Sigmoid colon (tissue), 7 donors: ENCODE measurements around the gene CACHD1. TPM values are rescaled to one million over a fixed set of nuclear protein-coding genes. Genes with fewer than 3 reads are reported as not detected.
"Not testable (repeated sequence)": the region's sequence is repeated elsewhere in the genome, so short reads cannot be mapped to it uniquely, and the experiment has no call there.

Experiments used
- DNase-seq: peaks from one replicate; pipeline ENCODE4 v3.0.0-alpha.2; 2019
- H3K27ac ChIP-seq, 4 donors: fragments of 200-600 bp; sonication (generic); one replicate each; pipeline ENCODE4 v1.5.1; 2016 to 2019; ENCODE audit warnings: mild to moderate bottlenecking in 1 of 4
- H3K27me3 ChIP-seq, 3 donors: fragments of 200-600 bp; sonication (generic); one replicate each; pipeline ENCODE4 v1.5.1; 2019; ENCODE audit warnings: mild to moderate bottlenecking in 1 of 3
- H3K36me3 ChIP-seq, 4 donors: fragments of 200-600 bp; sonication (generic); one replicate each; pipeline ENCODE4 v1.5.1; 2016 to 2019
- H3K4me1 ChIP-seq, 4 donors: fragments of 200-600 bp; sonication (generic); one replicate each; pipeline ENCODE4 v1.5.1; 2017 to 2019
- H3K4me3 ChIP-seq, 4 donors: fragments of 200-600 bp; sonication (generic); one replicate each; pipeline ENCODE4 v1.5.1; 2017 to 2019; ENCODE audit warnings: mild to moderate bottlenecking in 2 of 4, moderate library complexity in 1 of 4
- H3K9me3 ChIP-seq, 4 donors: fragments of 200-600 bp in 3 of 4; sonication (generic) in 3 of 4; one replicate each; pipeline versions ENCODE4 v1.5.1 to v1.6.1; 2013 to 2019
- EP300 ChIP-seq, 4 donors: sonication (generic); formaldehyde crosslinking; IDR thresholded peaks; one replicate each; pipeline ENCODE4 v1.6.1; 2017; ENCODE audit warnings: antibody characterized with exemption in 4 of 4
- POLR2A ChIP-seq, 2 donors: fragments of 450-650 bp; IDR thresholded peaks; one replicate each; pipeline ENCODE4 v1.6.1; 2016; ENCODE audit warnings: antibody characterized with exemption in 2 of 2, mild to moderate bottlenecking in 2 of 2, moderate library complexity in 2 of 2
- POLR2AphosphoS5 ChIP-seq, 4 donors: sonication (generic); formaldehyde crosslinking; IDR thresholded peaks; one replicate each; pipeline ENCODE4 v1.6.1; 2017; ENCODE audit warnings: antibody characterized with exemption in 4 of 4
- WGBS, 2 donors: extraction: QIAGEN DNeasy Blood & Tissue Kit; methylation state at CpG; one replicate each; pipeline ENCODE4 v1.1.7; 2013; 5-methylcytosine and 5-hydroxymethylcytosine counted together
- intact Hi-C: fragments of 100-400 bp; cut with DNase I; formaldehyde crosslinking; loops from one replicate; pipeline ENCODE4 v1.15.1; 2023
- polyA plus RNA-seq, 3 donors: library from polyadenylated mRNA; stranded (reverse); fragments of 200-250 nt; gene quantifications; one replicate each; pipeline ENCODE4 v1.2.3, GENCODE V29; 2013
- total RNA-seq, 4 donors: library from RNA; depleted of rRNA; stranded (reverse); fragments of >200 nt; gene quantifications; one replicate each; pipeline ENCODE4 v1.1.0, GENCODE V29; 2016
- TF ChIP-seq, protein P1 (sequence below), 4 experiments: fragments of 450-650 bp in 3 of 4; fragments of 200-600 bp in 1 of 4; IDR thresholded peaks; one replicate each; pipeline ENCODE4 v1.5.1; 2016 to 2019; ENCODE audit warnings: antibody characterized with exemption in 4 of 4, mild to moderate bottlenecking in 3 of 4, moderate library complexity in 2 of 4
- donor health status: healthy with polysubstance abuse.
- donor health status: Bipolar disorder and iron deficiency.
- donor health status: healthy.

Gene CACHD1
- total and polyA plus RNA-seq, 7 donors, result 0.23 to 7.1 (median 3.7) TPM

- H3K27ac ChIP-seq, result no peak overlapping the region
- intact Hi-C loops, result no loop called here
- H3K27me3 ChIP-seq, result no peaks in the 10 kb centered on the region
- no peak overlapping the region for H3K4me3 ChIP-seq
- DNase-seq, result no peak
- no peaks in the 10 kb centered on the region for H3K36me3 ChIP-seq
- 82 to 86% methylated on average over 8 of the region's 8 CpGs for WGBS, 2 donors
- no peaks in the 10 kb centered on the region for H3K4me1 ChIP-seq
- H3K9me3 ChIP-seq, result no peaks in the 10 kb centered on the region
- no peak for TF ChIP-seq EP300 (IDR thresholded peaks at IDR 0.05)
- no peak for TF ChIP-seq POLR2A (IDR thresholded peaks at IDR 0.05)
- TF ChIP-seq, protein P1, sequence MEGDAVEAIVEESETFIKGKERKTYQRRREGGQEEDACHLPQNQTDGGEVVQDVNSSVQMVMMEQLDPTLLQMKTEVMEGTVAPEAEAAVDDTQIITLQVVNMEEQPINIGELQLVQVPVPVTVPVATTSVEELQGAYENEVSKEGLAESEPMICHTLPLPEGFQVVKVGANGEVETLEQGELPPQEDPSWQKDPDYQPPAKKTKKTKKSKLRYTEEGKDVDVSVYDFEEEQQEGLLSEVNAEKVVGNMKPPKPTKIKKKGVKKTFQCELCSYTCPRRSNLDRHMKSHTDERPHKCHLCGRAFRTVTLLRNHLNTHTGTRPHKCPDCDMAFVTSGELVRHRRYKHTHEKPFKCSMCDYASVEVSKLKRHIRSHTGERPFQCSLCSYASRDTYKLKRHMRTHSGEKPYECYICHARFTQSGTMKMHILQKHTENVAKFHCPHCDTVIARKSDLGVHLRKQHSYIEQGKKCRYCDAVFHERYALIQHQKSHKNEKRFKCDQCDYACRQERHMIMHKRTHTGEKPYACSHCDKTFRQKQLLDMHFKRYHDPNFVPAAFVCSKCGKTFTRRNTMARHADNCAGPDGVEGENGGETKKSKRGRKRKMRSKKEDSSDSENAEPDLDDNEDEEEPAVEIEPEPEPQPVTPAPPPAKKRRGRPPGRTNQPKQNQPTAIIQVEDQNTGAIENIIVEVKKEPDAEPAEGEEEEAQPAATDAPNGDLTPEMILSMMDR (IDR thresholded peaks at IDR 0.05), result no peak
- no peak for TF ChIP-seq POLR2AphosphoS5 (IDR thresholded peaks at IDR 0.05)
Observed at GRCh38 chr1:64699327-64699726, 229.4 kb downstream of the CACHD1 start.

DNA sequence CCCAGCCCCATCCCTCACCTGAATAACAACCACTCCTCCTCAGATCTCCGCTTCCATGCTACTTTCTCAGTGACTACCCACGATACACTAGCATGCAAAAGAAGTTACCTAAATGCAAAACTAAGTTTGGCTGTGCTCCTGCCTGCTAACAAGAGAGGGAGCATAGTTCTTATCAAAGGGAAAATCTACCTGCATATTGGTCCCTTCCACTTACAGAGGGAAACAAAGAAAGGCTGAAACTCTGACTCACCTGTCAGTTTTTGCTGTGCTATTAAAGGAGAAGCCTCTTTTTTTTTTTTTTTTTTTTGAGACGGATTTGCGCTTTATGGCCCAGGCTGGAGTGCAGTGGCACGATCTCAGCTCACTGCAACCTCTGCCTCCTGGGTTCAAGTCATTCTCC, 231.1 kb downstream of the CACHD1 start:
- Histone ChIP-seq H3K36me3 (no peaks in the 10 kb centered on the region), H3K4me1 (no peaks in the 10 kb centered on the region), H3K27me3 (no peaks in the 10 kb centered on the region), H3K4me3 (no peak overlapping the region), H3K27ac (no peak overlapping the region), H3K9me3 (no peaks in the 10 kb centered on the region)
- intact Hi-C loops, result no loop called here
- 73 to 84% methylated on average over 5 of the region's 5 CpGs for WGBS, 2 donors
- TF ChIP-seq EP300 (IDR thresholded peaks at IDR 0.05), result no peak
- TF ChIP-seq POLR2AphosphoS5 (IDR thresholded peaks at IDR 0.05), result no peak
- TF ChIP-seq POLR2A (IDR thresholded peaks at IDR 0.05), result no peak
- TF ChIP-seq, protein P1 (IDR thresholded peaks at IDR 0.05), result no peak
- DNase-seq, result no peak

- Histone ChIP-seq H3K9me3 (no peaks in the 10 kb centered on the region), H3K4me1 (no peaks in the 10 kb centered on the region), H3K4me3 (no peak overlapping the region), H3K36me3 (no peaks in the 10 kb centered on the region), H3K27ac (no peak overlapping the region), H3K27me3 (no peaks in the 10 kb centered on the region)
- 70 to 83% methylated on average over 2 of the region's 2 CpGs for WGBS, 2 donors
- intact Hi-C loops, result no loop called here
- DNase-seq, result no peak
- TF ChIP-seq POLR2AphosphoS5 (IDR thresholded peaks at IDR 0.05), result no peak
- TF ChIP-seq EP300 (IDR thresholded peaks at IDR 0.05), result no peak
- no peak for TF ChIP-seq POLR2A (IDR thresholded peaks at IDR 0.05)
- TF ChIP-seq, protein P1 (IDR thresholded peaks at IDR 0.05), result no peak
Observed at GRCh38 chr1:64701886-64702285, 232.0 kb downstream of the CACHD1 start.

DNA sequence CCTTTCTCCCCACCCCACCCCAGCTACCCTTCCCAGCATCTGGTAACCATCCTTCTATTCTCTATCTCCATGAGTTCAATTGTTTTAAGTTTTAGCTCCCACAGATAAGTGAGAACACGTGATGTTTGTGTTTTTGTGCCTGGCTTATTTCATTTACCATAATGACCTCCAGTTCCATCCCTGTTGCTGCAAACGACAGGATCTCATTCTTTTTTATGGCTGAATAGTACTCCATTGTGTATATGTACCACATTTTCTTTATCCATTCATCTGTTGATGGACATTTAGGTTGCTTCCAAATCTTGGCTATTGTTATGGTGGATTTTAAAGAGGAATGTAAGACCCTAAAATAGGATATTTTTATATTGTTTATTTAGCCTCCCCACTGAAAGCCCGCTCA, 232.7 kb downstream of the CACHD1 start:
- H3K4me3 ChIP-seq, H3K9me3 ChIP-seq, DNase-seq, intact Hi-C loops, H3K27ac ChIP-seq, H3K4me1 ChIP-seq, H3K36me3 ChIP-seq, H3K27me3 ChIP-seq: not testable (repeated sequence)
- WGBS, 2 donors, result 85 to 91% methylated on average over 3 of the region's 3 CpGs

DNA sequence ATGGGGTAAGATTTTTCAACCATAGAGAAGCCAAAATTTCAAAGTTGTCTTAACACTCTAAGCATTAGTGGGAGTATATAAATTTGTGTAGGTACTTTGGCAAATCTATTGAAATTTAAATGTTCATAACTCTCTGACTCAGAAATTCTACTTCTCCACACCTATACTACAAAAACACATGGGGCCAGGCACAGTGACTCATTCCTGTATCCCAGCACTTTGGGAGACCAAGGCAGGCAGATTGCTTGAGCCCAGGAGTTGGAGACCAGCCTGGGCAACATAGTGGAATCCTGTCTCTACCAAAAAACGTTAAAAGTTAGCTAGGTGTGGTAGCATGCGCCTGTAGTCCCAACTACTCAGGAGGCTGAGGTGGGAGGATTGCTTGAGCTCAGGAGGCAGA, 233.7 kb downstream of the CACHD1 start:
- H3K4me1 ChIP-seq, result no peaks in the 10 kb centered on the region
- TF ChIP-seq, protein P1 (IDR thresholded peaks at IDR 0.05), result no peak
- TF ChIP-seq POLR2A (IDR thresholded peaks at IDR 0.05), result no peak
- TF ChIP-seq EP300 (IDR thresholded peaks at IDR 0.05), result no peak
- TF ChIP-seq POLR2AphosphoS5 (IDR thresholded peaks at IDR 0.05), result no peak
- no peaks in the 10 kb centered on the region for H3K9me3 ChIP-seq
- no peak for DNase-seq
- no peaks in the 10 kb centered on the region for H3K36me3 ChIP-seq
- 83 to 90% methylated on average over 2 of the region's 2 CpGs for whole genome bisulfite sequencing, 2 donors
- H3K27ac ChIP-seq, result no peak overlapping the region
- intact Hi-C loops, result no loop called here
- H3K4me3 ChIP-seq, result no peak overlapping the region
- no peaks in the 10 kb centered on the region for H3K27me3 ChIP-seq
